Astrocyte (in vitro differentiated cells and primary cell): ENCODE measurements around the gene RHOT1. TPM values are rescaled to one million over a fixed set of nuclear protein-coding genes. Genes with fewer than 3 reads are reported as not detected.

Experiments used
- DNase-seq: peaks from one replicate; pipeline ENCODE4 v3.0.0-alpha.2; 2010; ENCODE audit warnings: low read depth
- FAIRE-seq: peaks from 2 replicates; lab custom pipeline; 2011; peaks lifted over from hg19 to GRCh38; lab: Jason Lieb, UNC
- H2AFZ ChIP-seq: 2 replicates; pipeline ENCODE4 v1.6.0; 2012; ENCODE audit warnings: low read depth, low read length, inconsistent platforms
- H3K27ac ChIP-seq: 2 replicates; pipeline ENCODE4 v1.5.1; 2011; ENCODE audit warnings: low read depth, low read length, inconsistent platforms
- H3K27me3 ChIP-seq: 2 replicates; pipeline ENCODE4 v1.6.0; 2011; ENCODE audit warnings: low read length, inconsistent platforms; ENCODE audit not compliant: insufficient read depth
- H3K36me3 ChIP-seq: 2 replicates; pipeline ENCODE4 v1.5.1; 2011; ENCODE audit warnings: low read length, inconsistent platforms; ENCODE audit not compliant: insufficient read depth
- H3K4me1 ChIP-seq: 2 replicates; pipeline ENCODE4 v1.5.1; 2011; ENCODE audit warnings: low read length, inconsistent platforms; ENCODE audit not compliant: insufficient read depth
- H3K4me2 ChIP-seq: 2 replicates; pipeline ENCODE4 v1.6.0; 2012; ENCODE audit warnings: low read length, inconsistent platforms
- H3K4me3 ChIP-seq: 2 replicates; pipeline ENCODE4 v1.5.1; 2011; ENCODE audit warnings: low read depth, mild to moderate bottlenecking, low read length, inconsistent platforms; ENCODE audit not compliant: insufficient read depth
- H3K79me2 ChIP-seq: 2 replicates; pipeline ENCODE4 v1.6.0; 2012; ENCODE audit warnings: mild to moderate bottlenecking, low read length, inconsistent platforms; ENCODE audit not compliant: insufficient read depth
- H3K9ac ChIP-seq: 2 replicates; pipeline ENCODE4 v1.6.0; 2012; ENCODE audit warnings: mild to moderate bottlenecking, low read length, inconsistent platforms
- H3K9me3 ChIP-seq: 2 replicates; pipeline ENCODE4 v1.5.1; 2012; ENCODE audit warnings: low read depth, mild to moderate bottlenecking, low read length, inconsistent platforms; ENCODE audit not compliant: insufficient read depth
- H4K20me1 ChIP-seq: 2 replicates; pipeline ENCODE4 v1.6.0; 2012; ENCODE audit warnings: low read length, inconsistent platforms; ENCODE audit not compliant: insufficient read depth
- H3K27ac Mint-ChIP-seq: one replicate; pipeline ENCODE4 v1.8.0; 2021; ENCODE audit warnings: mild to moderate bottlenecking, mixed read lengths; ENCODE audit not compliant: unreplicated experiment
- H3K27me3 Mint-ChIP-seq: one replicate; pipeline ENCODE4 v1.8.0; 2021; ENCODE audit warnings: low read depth, mixed read lengths; ENCODE audit not compliant: unreplicated experiment
- H3K36me3 Mint-ChIP-seq: one replicate; pipeline ENCODE4 v1.8.0; 2021; ENCODE audit warnings: low read depth, mixed read lengths; ENCODE audit not compliant: unreplicated experiment
- H3K4me1 Mint-ChIP-seq: one replicate; pipeline ENCODE4 v1.8.0; 2021; ENCODE audit warnings: low read depth, mixed read lengths; ENCODE audit not compliant: unreplicated experiment
- H3K4me3 Mint-ChIP-seq: one replicate; pipeline ENCODE4 v1.8.0; 2021; ENCODE audit warnings: mild to moderate bottlenecking, moderate library complexity, mixed read lengths; ENCODE audit not compliant: unreplicated experiment
- H3K9me3 Mint-ChIP-seq: one replicate; pipeline ENCODE4 v1.8.0; 2021; ENCODE audit warnings: mild to moderate bottlenecking, mixed read lengths; ENCODE audit not compliant: unreplicated experiment
- EZH2 ChIP-seq: IDR thresholded peaks from 2 replicates; pipeline ENCODE4 v1.6.1; 2012; ENCODE audit warnings: mild to moderate bottlenecking, low read length, inconsistent platforms; ENCODE audit not compliant: insufficient read depth
- total RNA-seq: library from RNA; stranded (reverse); gene quantifications from 2 replicates; pipeline ENCODE4 v1.2.1, GENCODE V29; 2021
- TF ChIP-seq, protein P1 (sequence below): IDR thresholded peaks from 2 replicates; pipeline ENCODE4 v1.5.1; 2011; ENCODE audit warnings: low read depth, mild to moderate bottlenecking, inconsistent platforms, low read length, moderate library complexity; ENCODE audit not compliant: insufficient read depth

The RHOT1 gene
- total RNA-seq, 1 donor from 2014 or later = 20.9 TPM

DNA sequence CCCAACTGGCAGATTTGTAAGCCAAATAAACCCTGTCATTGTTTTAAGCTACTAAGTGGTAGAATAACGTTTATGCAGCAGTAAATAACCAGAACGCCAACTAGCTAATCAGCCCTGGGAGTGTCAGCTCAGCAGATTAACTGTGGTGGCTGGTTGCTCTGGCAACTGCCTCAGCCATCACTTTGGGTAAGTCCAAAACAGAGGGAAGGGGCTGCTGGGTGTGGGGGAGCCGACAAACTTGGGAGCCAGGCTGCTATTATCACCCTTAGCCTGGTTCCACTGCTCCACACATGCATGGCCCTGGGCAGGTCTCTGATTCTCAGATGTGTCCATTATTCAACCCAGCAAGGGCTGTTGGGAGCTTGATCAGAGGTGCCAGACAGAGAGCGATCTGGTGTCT is 22.2 kb upstream of the RHOT1 start:
- Mint-ChIP-seq H3K4me3 (no peak overlapping the region), H3K27ac (no peak overlapping the region), H3K9me3 (peaks cover 2% of the 10 kb centered on the region), H3K4me1 (no peaks in the 10 kb centered on the region), H3K36me3 (no peaks in the 10 kb centered on the region), H3K27me3 (peaks cover 19% of the 10 kb centered on the region)
- Histone ChIP-seq H3K27ac (no peak overlapping the region), H2AFZ (no peak overlapping the region), H3K9ac (no peak overlapping the region), H3K9me3 (no peaks in the 10 kb centered on the region), H3K4me1 (no peaks in the 10 kb centered on the region), H3K36me3 (no peaks in the 10 kb centered on the region), H3K4me2 (no peak overlapping the region), H3K27me3 (peaks cover 17% of the 10 kb centered on the region), H3K4me3 (no peak overlapping the region), H4K20me1 (no peaks in the 10 kb centered on the region), H3K79me2 (no peaks in the 10 kb centered on the region)
- DNase-seq = no peak
- TF ChIP-seq, protein P1, sequence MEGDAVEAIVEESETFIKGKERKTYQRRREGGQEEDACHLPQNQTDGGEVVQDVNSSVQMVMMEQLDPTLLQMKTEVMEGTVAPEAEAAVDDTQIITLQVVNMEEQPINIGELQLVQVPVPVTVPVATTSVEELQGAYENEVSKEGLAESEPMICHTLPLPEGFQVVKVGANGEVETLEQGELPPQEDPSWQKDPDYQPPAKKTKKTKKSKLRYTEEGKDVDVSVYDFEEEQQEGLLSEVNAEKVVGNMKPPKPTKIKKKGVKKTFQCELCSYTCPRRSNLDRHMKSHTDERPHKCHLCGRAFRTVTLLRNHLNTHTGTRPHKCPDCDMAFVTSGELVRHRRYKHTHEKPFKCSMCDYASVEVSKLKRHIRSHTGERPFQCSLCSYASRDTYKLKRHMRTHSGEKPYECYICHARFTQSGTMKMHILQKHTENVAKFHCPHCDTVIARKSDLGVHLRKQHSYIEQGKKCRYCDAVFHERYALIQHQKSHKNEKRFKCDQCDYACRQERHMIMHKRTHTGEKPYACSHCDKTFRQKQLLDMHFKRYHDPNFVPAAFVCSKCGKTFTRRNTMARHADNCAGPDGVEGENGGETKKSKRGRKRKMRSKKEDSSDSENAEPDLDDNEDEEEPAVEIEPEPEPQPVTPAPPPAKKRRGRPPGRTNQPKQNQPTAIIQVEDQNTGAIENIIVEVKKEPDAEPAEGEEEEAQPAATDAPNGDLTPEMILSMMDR = no peak
- TF ChIP-seq EZH2 = no peak
- FAIRE-seq = no peak

DNA sequence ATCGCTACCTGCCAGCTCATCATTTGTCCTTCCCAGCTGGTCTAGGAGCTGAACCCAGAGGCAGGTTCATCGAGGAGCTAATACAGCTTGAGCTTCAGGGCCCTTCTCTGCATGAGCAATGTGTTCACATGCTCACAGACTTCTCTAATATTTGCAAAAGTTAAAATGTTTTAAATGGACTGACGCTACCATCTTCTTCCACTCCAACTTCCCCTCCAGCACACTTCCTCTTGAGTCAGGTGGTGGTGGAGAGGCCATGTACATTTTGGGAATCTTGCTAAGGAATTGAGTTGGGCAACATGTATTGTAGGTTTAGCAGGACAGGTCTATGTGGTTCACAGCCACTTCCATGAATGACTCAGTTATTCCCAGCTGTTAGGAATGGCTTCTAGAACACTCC is 21.6 kb upstream of the RHOT1 start:
- Mint-ChIP-seq H3K27ac (no peak overlapping the region), H3K4me1 (no peaks in the 10 kb centered on the region), H3K36me3 (no peaks in the 10 kb centered on the region), H3K4me3 (no peak overlapping the region), H3K9me3 (peaks cover 2% of the 10 kb centered on the region), H3K27me3 (peaks cover 19% of the 10 kb centered on the region)
- TF ChIP-seq EZH2 = no peak
- TF ChIP-seq, protein P1 = no peak
- H3K27ac ChIP-seq = no peak overlapping the region
- no peak overlapping the region for H3K9ac ChIP-seq
- no peak overlapping the region for H3K4me2 ChIP-seq
- H4K20me1 ChIP-seq = no peaks in the 10 kb centered on the region
- no peaks in the 10 kb centered on the region for H3K9me3 ChIP-seq
- peaks cover 17% of the 10 kb centered on the region for H3K27me3 ChIP-seq
- no peaks in the 10 kb centered on the region for H3K79me2 ChIP-seq
- no peak overlapping the region for H3K4me3 ChIP-seq
- DNase-seq (no peak), FAIRE-seq (no peak)
- H3K36me3 ChIP-seq = no peaks in the 10 kb centered on the region
- no peaks in the 10 kb centered on the region for H3K4me1 ChIP-seq
- H2AFZ ChIP-seq = no peak overlapping the region

DNA sequence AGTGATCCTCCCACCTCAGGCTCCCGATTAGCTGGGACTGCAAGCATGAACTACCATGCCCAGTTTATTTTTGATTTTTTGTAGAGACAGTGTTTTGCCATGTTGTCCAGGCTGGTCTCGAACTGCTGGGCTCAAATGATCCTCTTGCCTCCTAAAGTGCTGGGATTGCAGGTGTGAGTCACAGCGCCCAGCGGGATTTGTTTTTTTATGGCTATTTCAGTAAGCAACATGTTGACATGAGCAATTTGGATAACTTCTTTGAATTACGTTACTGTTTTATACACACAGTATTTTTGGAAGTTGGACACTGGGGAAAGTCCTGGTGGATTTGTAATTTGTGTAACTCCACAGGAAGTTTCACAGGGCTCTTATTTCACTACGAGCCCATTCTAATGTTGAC is 18.5 kb upstream of the RHOT1 start:
- H3K27me3 Mint-ChIP-seq = peaks cover 10% of the 10 kb centered on the region
- H3K36me3 Mint-ChIP-seq = no peaks in the 10 kb centered on the region
- no peak overlapping the region for H3K27ac ChIP-seq
- no peak overlapping the region for H3K4me2 ChIP-seq
- H3K9me3 Mint-ChIP-seq = no peaks in the 10 kb centered on the region
- no peak for FAIRE-seq
- H2AFZ ChIP-seq = no peak overlapping the region
- H3K4me3 ChIP-seq = no peak overlapping the region
- no peaks in the 10 kb centered on the region for H3K9me3 ChIP-seq
- H3K9ac ChIP-seq = no peak overlapping the region
- H3K79me2 ChIP-seq = no peaks in the 10 kb centered on the region
- TF ChIP-seq, protein P1 = no peak
- no peak for TF ChIP-seq EZH2
- H3K4me3 Mint-ChIP-seq = no peak overlapping the region
- no peak overlapping the region for H3K27ac Mint-ChIP-seq
- H4K20me1 ChIP-seq = no peaks in the 10 kb centered on the region
- no peaks in the 10 kb centered on the region for H3K36me3 ChIP-seq
- H3K27me3 ChIP-seq = peaks cover 4% of the 10 kb centered on the region
- no peaks in the 10 kb centered on the region for H3K4me1 Mint-ChIP-seq
- no peak for DNase-seq
- H3K4me1 ChIP-seq = no peaks in the 10 kb centered on the region
